Body of pancreas (tissue), 4 donors: ENCODE data around the gene P2RX3.

Experiments
- POLR2A ChIP-seq, 3 donors: fragments of 450-650 bp; IDR thresholded peaks; one replicate each; pipeline ENCODE4 v1.6.1; 2016; ENCODE audit warnings: antibody characterized with exemption in 3 of 3, mild to moderate bottlenecking in 2 of 3
- TF ChIP-seq, protein P1 (sequence below), 7 experiments: fragments of 450-650 bp in 4 of 7; fragments of 200-600 bp in 3 of 7; sonication (generic) in 3 of 7; IDR thresholded peaks; one replicate each; pipeline ENCODE4 v1.5.1; 2016 to 2019; ENCODE audit warnings: antibody characterized with exemption in 7 of 7

DNA sequence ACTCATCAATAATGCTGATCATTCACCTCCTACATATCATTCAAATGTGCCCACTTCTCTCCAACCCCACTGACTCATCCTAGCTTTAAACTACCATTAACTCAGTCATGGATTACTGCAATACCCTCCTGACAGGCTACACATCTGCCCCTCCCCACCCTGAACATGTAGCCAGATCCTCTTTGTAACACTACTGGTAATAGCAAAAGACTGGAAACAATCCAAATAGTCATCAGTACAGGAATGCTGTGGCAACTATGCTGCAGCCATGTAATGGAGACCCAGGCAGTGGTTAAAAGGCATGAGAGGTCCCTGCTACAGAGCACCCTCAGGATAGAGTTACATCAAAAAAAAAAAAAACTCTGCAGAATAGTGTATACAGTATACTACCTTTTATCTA is 72.1 kb downstream of the P2RX3 start:
- TF ChIP-seq, protein P1, sequence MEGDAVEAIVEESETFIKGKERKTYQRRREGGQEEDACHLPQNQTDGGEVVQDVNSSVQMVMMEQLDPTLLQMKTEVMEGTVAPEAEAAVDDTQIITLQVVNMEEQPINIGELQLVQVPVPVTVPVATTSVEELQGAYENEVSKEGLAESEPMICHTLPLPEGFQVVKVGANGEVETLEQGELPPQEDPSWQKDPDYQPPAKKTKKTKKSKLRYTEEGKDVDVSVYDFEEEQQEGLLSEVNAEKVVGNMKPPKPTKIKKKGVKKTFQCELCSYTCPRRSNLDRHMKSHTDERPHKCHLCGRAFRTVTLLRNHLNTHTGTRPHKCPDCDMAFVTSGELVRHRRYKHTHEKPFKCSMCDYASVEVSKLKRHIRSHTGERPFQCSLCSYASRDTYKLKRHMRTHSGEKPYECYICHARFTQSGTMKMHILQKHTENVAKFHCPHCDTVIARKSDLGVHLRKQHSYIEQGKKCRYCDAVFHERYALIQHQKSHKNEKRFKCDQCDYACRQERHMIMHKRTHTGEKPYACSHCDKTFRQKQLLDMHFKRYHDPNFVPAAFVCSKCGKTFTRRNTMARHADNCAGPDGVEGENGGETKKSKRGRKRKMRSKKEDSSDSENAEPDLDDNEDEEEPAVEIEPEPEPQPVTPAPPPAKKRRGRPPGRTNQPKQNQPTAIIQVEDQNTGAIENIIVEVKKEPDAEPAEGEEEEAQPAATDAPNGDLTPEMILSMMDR (IDR thresholded peaks at IDR 0.05), result no peak
- TF ChIP-seq POLR2A (IDR thresholded peaks at IDR 0.05), result no peak
